ENCODE results near the gene EDC3. TPM values are rescaled to one million over a fixed set of nuclear protein-coding genes. Genes with fewer than 3 reads are reported as not detected.
A peak's percentile ranks its signal among the peaks of the same experiment; 100 is the strongest.

EDC3 gene
- total RNA-seq, 1 experiment from 2014 or later = 62.6 TPM

GRCh38 chr15:74646480-74646879 is 49.3 kb downstream of the EDC3 start:
- Histone ChIP-seq H3K4me3 (ENCODE audit: low read depth, low read length, poor library complexity, severe bottlenecking) (no peak overlapping the region), H3K36me3 (ENCODE audit: insufficient read depth, low read length, poor library complexity, severe bottlenecking) (no peaks in the 10 kb centered on the region), H3K9me3 (ENCODE audit: low read depth, low read length, poor library complexity, severe bottlenecking) (no peaks in the 10 kb centered on the region), H3K27me3 (replicated peaks; ENCODE audit: insufficient read depth, low read depth, low read length, poor library complexity) (no peaks in the 10 kb centered on the region), H3K27ac (ENCODE audit: low read depth, low read length, poor library complexity, severe bottlenecking) (no peak overlapping the region), H3K4me1 (ENCODE audit: insufficient read depth, low read length, poor library complexity, severe bottlenecking) (peaks cover 21% of the 10 kb centered on the region)
- TF ChIP-seq EZH2 (IDR thresholded peaks at IDR 0.05; ENCODE audit: borderline replicate concordance, low read depth, low read length, poor library complexity, severe bottlenecking) (no peak), CTCF (conservative IDR thresholded peaks at IDR 0.05; ENCODE audit: low read depth, low read length) (no peak)
- intact Hi-C loops (cut with micrococcal nuclease; ENCODE audit: unreplicated experiment) = no loop called here
- BruUV-seq (replicated peaks) = no TSS peak
- ChIA-PET CTCF (interaction anchor here (1.0 kb wide), 1 partner anchor 11 kb away, joined by 5 read pairs; no protein-coding TSS in a partner anchor), POLR2A (ENCODE audit: low non-redundant PET) (interaction anchor here (0.5 to 0.7 kb wide), 2 partner anchors 101 to 105 kb away, joined by 3 to 4 read pairs; partner anchors contain the start of gene ARID3B)
- no peak for DNase-seq (ENCODE audit: low spot score)

- H3K4me3 ChIP-seq (ENCODE audit: low read depth, low read length, poor library complexity, severe bottlenecking) = no peak overlapping the region
- no peak for DNase-seq (ENCODE audit: low spot score)
- intact Hi-C loops (cut with micrococcal nuclease; ENCODE audit: unreplicated experiment) = no loop called here
- H3K27ac ChIP-seq (ENCODE audit: low read depth, low read length, poor library complexity, severe bottlenecking) = peak overlapping the region; percentile 72
- no peak for TF ChIP-seq EZH2 (IDR thresholded peaks at IDR 0.05; ENCODE audit: borderline replicate concordance, low read depth, low read length, poor library complexity, severe bottlenecking)
- no peak for TF ChIP-seq CTCF (conservative IDR thresholded peaks at IDR 0.05; ENCODE audit: low read depth, low read length)
- peaks cover 21% of the 10 kb centered on the region for H3K4me1 ChIP-seq (ENCODE audit: insufficient read depth, low read length, poor library complexity, severe bottlenecking)
- H3K9me3 ChIP-seq (ENCODE audit: low read depth, low read length, poor library complexity, severe bottlenecking) = no peaks in the 10 kb centered on the region
- ChIA-PET POLR2A (ENCODE audit: low non-redundant PET) (no interaction called here), CTCF (no interaction called here)
- H3K36me3 ChIP-seq (ENCODE audit: insufficient read depth, low read length, poor library complexity, severe bottlenecking) = peaks cover 12% of the 10 kb centered on the region
- no TSS peak for BruUV-seq (replicated peaks)
- no peaks in the 10 kb centered on the region for H3K27me3 ChIP-seq (replicated peaks; ENCODE audit: insufficient read depth, low read depth, low read length, poor library complexity)
Observed at GRCh38 chr15:74643665-74644204, 52.1 kb downstream of the EDC3 start.

GRCh38 chr15:74642734-74643664 is 52.8 kb downstream of the EDC3 start:
- POLR2A ChIA-PET (ENCODE audit: low non-redundant PET) = no interaction called here
- peak overlapping the region; percentile 72 for H3K27ac ChIP-seq (ENCODE audit: low read depth, low read length, poor library complexity, severe bottlenecking)

More at GRCh38 chr15:74642734-74643664, 52.8 kb downstream of the EDC3 start:
- TF ChIP-seq EZH2 (IDR thresholded peaks at IDR 0.05; ENCODE audit: borderline replicate concordance, low read depth, low read length, poor library complexity, severe bottlenecking) (no peak), CTCF (conservative IDR thresholded peaks at IDR 0.05; ENCODE audit: low read depth, low read length) (no peak)
- H3K27me3 ChIP-seq (replicated peaks; ENCODE audit: insufficient read depth, low read depth, low read length, poor library complexity) = no peaks in the 10 kb centered on the region
- BruUV-seq (replicated peaks) = no TSS peak
- peak; percentile 76 for DNase-seq (ENCODE audit: low spot score)
- CTCF ChIA-PET = interaction anchor here (0.9 to 1.1 kb wide), 3 partner anchors 11 to 128 kb away, joined by 3 to 4 read pairs (median 3); no protein-coding TSS in a partner anchor
- intact Hi-C loops (cut with micrococcal nuclease; ENCODE audit: unreplicated experiment) = no loop called here
- no peaks in the 10 kb centered on the region for H3K9me3 ChIP-seq (ENCODE audit: low read depth, low read length, poor library complexity, severe bottlenecking)
- peaks cover 21% of the 10 kb centered on the region for H3K4me1 ChIP-seq (ENCODE audit: insufficient read depth, low read length, poor library complexity, severe bottlenecking)
- H3K4me3 ChIP-seq (ENCODE audit: low read depth, low read length, poor library complexity, severe bottlenecking) = no peak overlapping the region
- peaks cover 12% of the 10 kb centered on the region for H3K36me3 ChIP-seq (ENCODE audit: insufficient read depth, low read length, poor library complexity, severe bottlenecking)

Measured in A673 (cell line).